Spinal cord (tissue), 10 donors: Measurements from ENCODE around the gene SRSF8. TPM values are rescaled to one million over a fixed set of nuclear protein-coding genes. Genes with fewer than 3 reads are reported as not detected.

Experiments used
- DNase-seq, 6 donors: peaks; one replicate each; pipeline versions ENCODE4 v3.0.0 to v3.0.0-alpha.2; 2013 to 2015; ENCODE audit warnings: low spot score in 6 of 6, low read depth in 4 of 6
- H3K27ac ChIP-seq: one replicate; pipeline ENCODE4 v1.5.1; 2013; ENCODE audit warnings: low read depth, low read length, control low read depth
- H3K27me3 ChIP-seq: one replicate; pipeline ENCODE4 v1.6.1; 2013; ENCODE audit warnings: low read length; ENCODE audit not compliant: control insufficient read depth, insufficient read depth
- H3K36me3 ChIP-seq: one replicate; pipeline ENCODE4 v1.6.1; 2013; ENCODE audit warnings: low read length; ENCODE audit not compliant: control insufficient read depth, insufficient read depth
- H3K4me1 ChIP-seq: one replicate; pipeline ENCODE4 v1.6.1; 2013; ENCODE audit warnings: low read length; ENCODE audit not compliant: control insufficient read depth, insufficient read depth
- H3K4me3 ChIP-seq: one replicate; pipeline ENCODE4 v1.5.1; 2013; ENCODE audit warnings: low read depth, low read length, control low read depth
- H3K9me3 ChIP-seq: one replicate; pipeline ENCODE4 v1.6.1; 2013; ENCODE audit warnings: low read length; ENCODE audit not compliant: control insufficient read depth, insufficient read depth
- WGBS: methylation state at CpG from one replicate; pipeline ENCODE4 v1.1.5; 2013; ENCODE audit warnings: missing lambda C conversion rate; ENCODE audit not compliant: insufficient coverage; 5-methylcytosine and 5-hydroxymethylcytosine counted together
- polyA plus RNA-seq, 2 donors: library from polyadenylated mRNA; unstranded; fragments of 120-200 nt; gene quantifications; one replicate each; pipeline ENCODE4 v1.2.1, GENCODE V29; 2013; ENCODE audit not compliant: insufficient read length in 2 of 2
- total RNA-seq, 2 donors: library from RNA; depleted of rRNA in 1 of 2; stranded (reverse); fragments of 120-200 nt in 1 of 2; fragments of >200 nt in 1 of 2; gene quantifications; one replicate each; pipeline versions ENCODE4 v1.2.3 to v1.2.4, GENCODE V29; 2013 to 2014
- donor health status: healthy.

The SRSF8 gene
- total and polyA plus RNA-seq, 4 donors = 26.6 to 79.6 (median 46.2) TPM

DNA sequence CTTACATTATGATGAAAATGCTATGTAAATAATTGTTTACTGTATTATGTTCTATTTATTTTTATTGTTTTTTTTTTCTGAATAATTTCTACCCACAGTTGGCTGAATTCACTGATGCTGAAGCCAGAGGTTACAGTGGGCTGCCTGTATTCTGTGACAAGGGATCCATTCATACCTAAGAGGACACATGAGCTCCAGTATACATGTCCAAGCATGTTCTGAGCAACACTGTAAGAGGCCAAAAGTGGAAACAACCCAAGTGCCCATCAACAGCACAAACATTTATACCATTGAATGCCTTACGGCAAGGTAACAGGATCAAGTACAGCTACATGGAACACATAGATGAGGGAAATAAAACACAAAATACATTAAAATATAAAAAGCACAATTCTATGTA, 1.4 kb upstream of the SRSF8 start:
- H3K4me1 ChIP-seq = peaks cover 5% of the 10 kb centered on the region
- WGBS = no CpG with 5 or more reads among the region's 1 CpG
- no peaks in the 10 kb centered on the region for H3K9me3 ChIP-seq
- H3K36me3 ChIP-seq = no peaks in the 10 kb centered on the region
- H3K27me3 ChIP-seq = no peaks in the 10 kb centered on the region
- H3K27ac ChIP-seq = no peak overlapping the region
- DNase-seq = peak in 2 of 6 donors; percentile 12 to 27
- no peak overlapping the region for H3K4me3 ChIP-seq

GRCh38 chr11:95067039-95067840, 521 bp downstream of the SRSF8 start:
- Histone ChIP-seq H3K36me3 (no peaks in the 10 kb centered on the region), H3K27ac (peak overlapping the region; percentile 99), H3K27me3 (no peaks in the 10 kb centered on the region), H3K9me3 (no peaks in the 10 kb centered on the region), H3K4me1 (peaks cover 5% of the 10 kb centered on the region), H3K4me3 (peak overlapping the region; percentile 92)
- peak in 5 of 6 donors; percentile 58 to 93 (median 68) for DNase-seq
- under 1% methylated on average over 98 of the region's 98 CpGs for WGBS

DNA sequence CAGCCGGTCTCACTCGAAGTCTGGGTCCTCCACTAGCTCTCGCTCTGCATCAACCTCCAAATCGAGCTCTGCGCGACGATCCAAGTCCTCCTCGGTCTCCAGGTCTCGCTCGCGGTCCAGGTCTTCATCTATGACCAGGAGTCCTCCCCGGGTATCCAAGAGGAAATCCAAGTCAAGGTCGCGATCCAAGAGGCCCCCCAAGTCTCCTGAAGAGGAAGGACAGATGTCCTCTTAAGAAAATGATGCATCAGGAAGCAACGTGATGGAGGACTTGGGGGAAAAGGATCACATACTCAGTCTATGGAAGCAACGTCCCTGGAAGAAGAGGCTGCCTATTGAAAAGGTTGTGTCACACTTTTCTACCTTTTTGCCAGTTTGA, 1.1 kb downstream of the SRSF8 start:
- peaks cover 5% of the 10 kb centered on the region for H3K4me1 ChIP-seq
- WGBS = 0% methylated on average over 15 of the region's 16 CpGs
- peak overlapping the region; percentile 99 for H3K27ac ChIP-seq
- peak overlapping the region; percentile 92 for H3K4me3 ChIP-seq
- no peaks in the 10 kb centered on the region for H3K9me3 ChIP-seq
- H3K27me3 ChIP-seq = no peaks in the 10 kb centered on the region
- H3K36me3 ChIP-seq = no peaks in the 10 kb centered on the region
- peak in 1 of 6 donors; percentile 76 for DNase-seq

DNA sequence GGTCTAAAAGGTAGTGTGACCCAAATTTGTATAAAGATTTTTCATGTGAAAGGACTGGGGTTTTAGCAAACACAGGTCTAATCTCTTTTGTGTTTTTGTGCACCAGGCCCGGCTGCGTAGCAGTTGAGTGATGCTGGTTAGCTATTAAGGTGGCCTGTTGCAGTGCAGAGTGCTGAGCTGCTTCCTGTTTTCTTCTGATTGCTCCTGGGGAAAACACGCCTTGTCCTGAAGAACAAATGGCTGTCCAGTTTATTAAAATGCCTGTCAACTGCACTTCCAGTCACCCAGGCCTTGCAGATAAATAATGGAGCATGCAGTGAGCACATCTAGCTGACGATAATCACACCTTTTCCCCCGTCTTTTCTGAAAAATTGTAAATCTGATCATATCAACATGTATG, 1.8 kb downstream of the SRSF8 start:
- Histone ChIP-seq H3K9me3 (no peaks in the 10 kb centered on the region), H3K36me3 (no peaks in the 10 kb centered on the region), H3K27me3 (no peaks in the 10 kb centered on the region), H3K4me1 (peaks cover 5% of the 10 kb centered on the region), H3K27ac (peak overlapping the region; percentile 99), H3K4me3 (peak overlapping the region; percentile 92)
- peak in 5 of 6 donors; percentile 65 to 94 (median 77) for DNase-seq
- 0% methylated on average over 3 of the region's 5 CpGs for WGBS

- H3K4me1 ChIP-seq = peaks cover 8% of the 10 kb centered on the region
- no peaks in the 10 kb centered on the region for H3K36me3 ChIP-seq
- DNase-seq = no peak
- H3K4me3 ChIP-seq = no peak overlapping the region
- 100% methylated on average over 1 of the region's 1 CpG for WGBS
- no peaks in the 10 kb centered on the region for H3K27me3 ChIP-seq
- no peaks in the 10 kb centered on the region for H3K9me3 ChIP-seq
- H3K27ac ChIP-seq = no peak overlapping the region
These were observed 3.8 kb downstream of the SRSF8 start for GRCh38 chr11:95070471-95070870.

GRCh38 chr11:95072948-95073347, 6.2 kb downstream of the SRSF8 start:
- no peaks in the 10 kb centered on the region for H3K27me3 ChIP-seq
- H3K36me3 ChIP-seq = no peaks in the 10 kb centered on the region
- no peak overlapping the region for H3K27ac ChIP-seq
- no peaks in the 10 kb centered on the region for H3K9me3 ChIP-seq
- peaks cover 8% of the 10 kb centered on the region for H3K4me1 ChIP-seq
- H3K4me3 ChIP-seq = no peak overlapping the region
- DNase-seq = no peak

DNA sequence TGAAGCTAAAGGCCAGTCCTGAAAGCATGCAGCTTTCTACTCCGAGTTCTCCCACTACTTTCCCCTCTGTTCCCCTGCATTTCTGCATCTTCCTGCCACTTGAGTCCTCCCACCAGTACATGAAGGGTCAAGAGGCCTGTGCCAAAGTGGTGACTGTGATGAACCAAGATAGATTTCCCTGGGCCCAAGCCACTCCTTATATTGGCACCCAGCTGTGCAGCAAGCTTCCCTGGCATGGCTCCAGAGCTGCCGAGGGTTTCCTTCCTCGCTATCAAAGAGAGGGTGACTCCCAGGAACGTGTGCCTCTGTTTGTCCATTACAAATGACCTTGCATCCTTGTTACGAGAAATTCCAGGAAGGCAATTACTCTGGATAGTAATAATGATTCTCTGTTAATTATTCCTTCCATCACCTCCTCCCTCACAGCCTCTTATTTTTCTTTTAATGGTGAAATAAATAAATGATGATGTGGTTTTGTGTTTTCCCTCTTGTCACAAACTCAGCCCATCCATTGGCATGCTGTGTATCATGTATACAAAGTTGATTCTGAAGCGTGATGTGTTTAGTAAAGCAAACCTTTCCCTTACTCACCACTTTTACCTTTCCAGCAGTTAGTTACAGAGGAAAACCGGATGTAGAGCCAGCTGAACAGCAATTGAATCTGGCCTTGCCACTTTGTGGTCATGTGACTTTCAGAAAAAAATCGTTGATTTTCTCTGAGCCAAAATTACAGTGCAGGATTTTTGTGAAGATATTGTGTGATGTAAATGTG, 8.3 kb downstream of the SRSF8 start:
- Histone ChIP-seq H3K4me1 (peaks cover 5% of the 10 kb centered on the region), H3K27ac (peak overlapping the region; percentile 16), H3K9me3 (no peaks in the 10 kb centered on the region), H3K36me3 (no peaks in the 10 kb centered on the region), H3K4me3 (no peak overlapping the region), H3K27me3 (no peaks in the 10 kb centered on the region)
- 29% methylated on average over 3 of the region's 8 CpGs for WGBS
- DNase-seq = peak in 2 of 6 donors; percentile 44 to 68

- 40% methylated on average over 1 of the region's 1 CpG for WGBS
- no peak overlapping the region for H3K4me3 ChIP-seq
- no peaks in the 10 kb centered on the region for H3K27me3 ChIP-seq
- no peaks in the 10 kb centered on the region for H3K9me3 ChIP-seq
- no peak overlapping the region for H3K27ac ChIP-seq
- peaks cover 9% of the 10 kb centered on the region for H3K4me1 ChIP-seq
- DNase-seq = peak in 1 of 6 donors; percentile 47
- H3K36me3 ChIP-seq = no peaks in the 10 kb centered on the region
These were observed 9.7 kb downstream of the SRSF8 start for GRCh38 chr11:95076416-95076815.

GRCh38 chr11:95076981-95077380, 10.3 kb downstream of the SRSF8 start:
- H3K27me3 ChIP-seq = no peaks in the 10 kb centered on the region
- no peak overlapping the region for H3K27ac ChIP-seq
- no peak for DNase-seq
- H3K9me3 ChIP-seq = no peaks in the 10 kb centered on the region
- peaks cover 14% of the 10 kb centered on the region for H3K4me1 ChIP-seq
- no peaks in the 10 kb centered on the region for H3K36me3 ChIP-seq
- no peak overlapping the region for H3K4me3 ChIP-seq

GRCh38 chr11:95078526-95078925, 11.8 kb downstream of the SRSF8 start:
- no peak overlapping the region for H3K27ac ChIP-seq

More at GRCh38 chr11:95078526-95078925, 11.8 kb downstream of the SRSF8 start:
- H3K9me3 ChIP-seq = no peaks in the 10 kb centered on the region
- no peaks in the 10 kb centered on the region for H3K27me3 ChIP-seq
- H3K4me1 ChIP-seq = peaks cover 18% of the 10 kb centered on the region
- no CpG with 5 or more reads among the region's 1 CpG for WGBS
- H3K4me3 ChIP-seq = no peak overlapping the region
- no peak for DNase-seq
- no peaks in the 10 kb centered on the region for H3K36me3 ChIP-seq
